ENCODE data around the gene TRPM4.

Gene TRPM4

GRCh38 chr19:49241769-49242168, 84.2 kb downstream of the TRPM4 start:
- no peak for DNase-seq

- DNase-seq = no peak
Measured at GRCh38 chr19:49243129-49243528, 85.5 kb downstream of the TRPM4 start.

- no peak for DNase-seq
Measured at GRCh38 chr19:49243726-49244125, 86.1 kb downstream of the TRPM4 start.

GRCh38 chr19:49244256-49244655, 86.7 kb downstream of the TRPM4 start:
- no peak for DNase-seq

DNA sequence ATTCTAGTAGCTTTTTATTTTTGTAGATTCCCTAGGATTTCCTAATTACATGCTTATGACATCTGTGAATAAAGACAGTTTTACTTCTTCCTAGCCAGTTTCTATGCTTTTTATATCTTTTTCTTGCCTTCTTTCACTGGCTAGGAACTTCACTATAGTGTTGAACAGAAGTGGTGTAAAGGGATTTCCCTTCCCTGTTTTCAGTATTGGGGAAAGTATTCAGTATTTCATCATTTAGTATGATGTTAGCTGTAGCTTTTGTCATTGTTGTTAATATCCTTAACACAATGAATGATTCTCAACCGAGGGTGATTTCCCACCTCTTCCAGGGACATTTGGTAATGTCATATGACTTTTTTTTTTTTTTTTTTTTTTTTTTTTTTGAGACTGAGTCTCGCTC, 90.1 kb downstream of the TRPM4 start:
- no peak for DNase-seq

DNA sequence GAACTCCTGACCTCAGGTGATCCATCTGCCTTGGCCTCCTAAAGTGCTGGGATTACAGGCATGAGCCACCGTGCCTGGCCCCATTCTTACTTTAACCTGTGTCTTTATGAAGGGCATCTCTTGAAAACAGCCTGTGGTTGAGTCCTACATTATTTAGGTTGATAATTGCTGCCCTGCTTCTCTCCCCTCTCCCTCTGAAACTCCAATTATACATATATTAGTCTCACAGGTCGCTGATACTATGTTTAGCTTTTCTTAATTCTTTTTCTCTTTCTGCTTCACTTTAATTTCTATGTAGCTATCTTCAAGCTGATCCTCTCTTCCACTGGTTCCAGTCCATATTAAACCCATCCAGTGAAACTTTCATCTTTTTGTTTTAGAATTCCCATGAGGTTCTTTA, 92.3 kb downstream of the TRPM4 start:
- no peak for DNase-seq

DNA sequence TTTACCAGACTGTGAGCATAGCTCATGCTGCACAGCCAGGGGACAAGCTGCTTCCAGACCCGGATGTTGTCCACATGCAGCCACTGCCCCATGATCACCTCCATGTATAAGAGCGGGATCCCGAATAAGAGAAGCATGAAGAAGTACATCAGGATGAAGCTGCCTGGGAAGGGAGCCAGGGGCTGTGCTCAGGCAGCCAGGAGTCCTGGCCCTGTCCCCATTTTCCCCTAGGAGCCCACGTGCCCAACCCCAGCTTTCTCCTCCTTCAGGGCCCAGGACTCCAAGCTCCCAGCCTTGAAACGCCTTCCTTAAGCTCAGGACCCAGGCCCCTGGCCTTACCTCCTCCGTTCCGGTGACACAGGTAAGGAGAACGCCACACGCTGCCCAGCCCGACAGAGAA, 98.1 kb downstream of the TRPM4 start:
- no peak for DNase-seq

GRCh38 chr19:49256691-49257090, 99.1 kb downstream of the TRPM4 start:
- DNase-seq = no peak
